ENCODE data around the gene ATP11A. TPM values are rescaled to one million over a fixed set of nuclear protein-coding genes. Genes with fewer than 3 reads are reported as not detected.

ATP11A gene
- total and polyA plus RNA-seq, 9 donors: 6.6 to 72.7 (median 34.9) TPM

DNA sequence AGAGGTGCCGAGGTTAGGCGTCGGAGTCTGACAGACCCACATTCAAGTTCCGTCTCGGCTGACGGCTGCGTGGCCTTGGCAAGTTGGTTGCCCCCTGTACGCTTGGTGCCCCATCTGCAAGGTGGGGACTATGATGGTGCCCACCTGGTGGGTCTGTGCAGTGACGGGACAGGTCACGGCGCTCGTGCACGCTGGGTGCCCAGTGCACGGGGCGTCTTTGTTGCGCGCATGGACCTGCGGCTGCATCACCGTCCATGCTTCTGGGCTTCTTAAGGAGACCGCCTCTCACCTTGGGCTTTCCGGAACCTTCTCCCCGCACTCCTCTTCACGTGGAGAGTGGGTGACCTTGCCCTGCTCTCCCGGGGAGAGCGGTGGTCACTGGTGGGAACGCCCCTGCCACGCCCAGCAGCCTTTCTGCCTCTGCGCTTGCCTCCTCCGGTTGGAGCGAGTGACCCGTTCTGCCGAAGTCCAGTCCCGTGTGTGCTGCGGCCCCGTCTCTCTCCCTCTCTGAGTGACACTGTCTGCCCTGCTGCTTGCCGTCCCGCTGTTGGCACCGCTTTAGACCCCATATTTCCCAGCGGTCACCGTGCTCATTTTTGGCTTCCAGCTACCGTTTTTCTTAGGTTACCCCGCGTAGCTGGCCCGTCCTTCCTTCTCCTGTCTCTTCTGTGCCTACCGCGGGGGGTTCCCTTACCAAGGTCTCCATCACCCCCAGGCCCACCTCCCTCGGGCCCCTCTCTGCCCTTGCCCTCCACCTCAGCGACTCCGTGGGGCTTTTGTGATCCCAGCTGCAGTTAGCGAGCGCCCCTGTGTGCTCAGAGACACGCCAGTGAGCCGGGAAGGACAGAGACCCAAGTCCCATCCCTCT, 6.4 kb downstream of the ATP11A start:
- intact Hi-C loops (cut with DNase I): no loop called here
- 95 to 96% (median 96%) methylated on average over 53 of the region's 53 CpGs for WGBS, 3 donors
- no peak overlapping the region for H3K4me3 ChIP-seq
- H3K9me3 ChIP-seq: no peaks in the 10 kb centered on the region
- H3K27me3 ChIP-seq: no peaks in the 10 kb centered on the region
- H3K36me3 ChIP-seq: no peaks in the 10 kb centered on the region
- H3K4me1 ChIP-seq (ENCODE audit: insufficient read depth): no peaks in the 10 kb centered on the region
- no peak overlapping the region for H3K27ac ChIP-seq
- TF ChIP-seq POLR2A (IDR thresholded peaks at IDR 0.05): no peak
- TF ChIP-seq, protein P1, sequence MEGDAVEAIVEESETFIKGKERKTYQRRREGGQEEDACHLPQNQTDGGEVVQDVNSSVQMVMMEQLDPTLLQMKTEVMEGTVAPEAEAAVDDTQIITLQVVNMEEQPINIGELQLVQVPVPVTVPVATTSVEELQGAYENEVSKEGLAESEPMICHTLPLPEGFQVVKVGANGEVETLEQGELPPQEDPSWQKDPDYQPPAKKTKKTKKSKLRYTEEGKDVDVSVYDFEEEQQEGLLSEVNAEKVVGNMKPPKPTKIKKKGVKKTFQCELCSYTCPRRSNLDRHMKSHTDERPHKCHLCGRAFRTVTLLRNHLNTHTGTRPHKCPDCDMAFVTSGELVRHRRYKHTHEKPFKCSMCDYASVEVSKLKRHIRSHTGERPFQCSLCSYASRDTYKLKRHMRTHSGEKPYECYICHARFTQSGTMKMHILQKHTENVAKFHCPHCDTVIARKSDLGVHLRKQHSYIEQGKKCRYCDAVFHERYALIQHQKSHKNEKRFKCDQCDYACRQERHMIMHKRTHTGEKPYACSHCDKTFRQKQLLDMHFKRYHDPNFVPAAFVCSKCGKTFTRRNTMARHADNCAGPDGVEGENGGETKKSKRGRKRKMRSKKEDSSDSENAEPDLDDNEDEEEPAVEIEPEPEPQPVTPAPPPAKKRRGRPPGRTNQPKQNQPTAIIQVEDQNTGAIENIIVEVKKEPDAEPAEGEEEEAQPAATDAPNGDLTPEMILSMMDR (IDR thresholded peaks at IDR 0.05): no peak
- no peak for TF ChIP-seq EP300 (IDR thresholded peaks at IDR 0.05)
- DNase-seq: peak in 1 of 5 donors; percentile 16

DNA sequence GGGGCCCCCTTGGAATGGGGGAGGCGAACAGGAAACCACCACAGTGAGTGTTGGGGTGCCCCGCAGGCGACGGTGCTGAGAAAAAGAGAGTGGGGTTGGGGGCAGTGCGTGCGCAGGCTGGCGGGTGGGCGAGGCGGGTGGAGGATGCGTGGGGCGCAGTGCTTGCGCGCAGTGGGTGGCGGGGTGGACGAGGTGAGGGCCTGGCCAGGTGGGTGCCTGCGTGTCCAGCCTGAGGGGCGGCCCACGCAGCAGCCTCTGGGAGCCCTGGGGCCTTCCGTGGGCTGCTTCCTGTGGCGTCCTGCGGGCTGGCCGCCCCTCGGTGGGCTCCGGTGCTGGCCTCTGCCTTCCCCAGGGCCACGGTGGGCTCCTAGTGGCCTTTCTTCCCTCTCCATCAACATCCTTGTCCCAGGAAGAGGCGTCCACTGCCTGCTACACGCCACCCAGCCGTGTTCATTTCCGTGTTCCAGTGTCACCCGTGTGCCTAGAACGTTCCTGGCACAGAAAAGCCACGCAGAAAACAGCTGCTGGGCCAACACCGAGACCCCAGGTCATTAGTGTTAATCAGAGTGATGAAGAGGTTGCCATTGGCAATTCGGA, 7.1 kb downstream of the ATP11A start:
- 96 to 98% (median 97%) methylated on average over 34 of the region's 34 CpGs for WGBS, 3 donors
- H3K27ac ChIP-seq: no peak overlapping the region
- intact Hi-C loops (cut with DNase I): no loop called here

DNA sequence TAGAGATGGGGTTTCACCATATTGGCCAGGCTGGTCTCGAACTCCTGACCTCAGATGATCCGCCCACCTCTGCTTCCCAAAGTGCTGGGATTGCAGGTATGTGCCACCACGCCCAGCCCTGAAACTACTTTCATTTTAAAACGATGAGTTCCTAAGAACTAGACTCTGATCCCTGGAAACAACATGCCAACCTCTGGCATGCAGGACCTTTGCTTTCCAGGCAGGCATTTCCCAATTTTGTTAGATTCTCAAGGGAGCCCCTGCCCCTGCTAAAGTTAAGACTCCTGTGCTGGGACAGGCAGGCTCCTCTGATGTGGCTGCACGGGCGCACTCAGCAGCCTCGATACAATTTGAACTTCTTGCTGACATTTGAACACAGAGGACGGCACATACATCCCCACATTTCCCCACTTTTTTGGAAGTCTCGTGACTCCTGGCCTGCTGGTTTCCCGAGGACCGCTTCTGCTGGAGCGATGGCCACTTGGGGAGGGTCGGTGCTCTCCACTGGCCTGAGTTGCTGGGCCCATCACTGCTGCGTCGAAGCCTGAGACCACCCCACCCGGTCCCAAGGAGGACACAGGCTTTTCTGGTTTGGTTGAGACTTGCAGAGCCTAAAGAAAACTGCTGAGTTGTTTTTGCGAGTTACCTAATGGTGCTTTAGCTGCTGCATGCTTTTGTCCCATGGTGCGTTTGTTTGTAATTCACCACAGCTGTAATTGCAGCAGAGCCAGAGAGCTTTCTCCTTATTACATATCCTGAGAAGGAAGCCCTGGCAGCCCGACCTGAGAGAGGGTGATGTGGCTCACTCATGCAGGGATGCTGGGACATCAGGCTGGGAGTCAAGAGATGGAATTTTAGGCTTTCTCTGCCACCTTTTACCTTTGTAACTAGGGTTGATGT, 8.2 kb downstream of the ATP11A start:
- Histone ChIP-seq H3K4me3 (no peak overlapping the region), H3K36me3 (no peaks in the 10 kb centered on the region), H3K9me3 (no peaks in the 10 kb centered on the region), H3K27ac (no peak overlapping the region), H3K27me3 (no peaks in the 10 kb centered on the region), H3K4me1 (ENCODE audit: insufficient read depth) (no peaks in the 10 kb centered on the region)
- peak in 1 of 5 donors; percentile 11 for DNase-seq
- TF ChIP-seq EP300 (IDR thresholded peaks at IDR 0.05) (no peak), POLR2A (IDR thresholded peaks at IDR 0.05) (no peak)
- TF ChIP-seq, protein P1 (IDR thresholded peaks at IDR 0.05): no peak
- intact Hi-C loops (cut with DNase I): no loop called here
- WGBS, 3 donors: 69 to 78% (median 75%) methylated on average over 19 of the region's 19 CpGs

More for the DNA sequence above, 7.1 kb downstream of the ATP11A start:
- TF ChIP-seq, protein P1 (IDR thresholded peaks at IDR 0.05): no peak
- TF ChIP-seq EP300 (IDR thresholded peaks at IDR 0.05) (no peak), POLR2A (IDR thresholded peaks at IDR 0.05) (no peak)
- no peaks in the 10 kb centered on the region for H3K9me3 ChIP-seq
- no peak overlapping the region for H3K4me3 ChIP-seq
- DNase-seq: peak in 3 of 5 donors; percentile 14 to 26 (median 14)
- H3K4me1 ChIP-seq (ENCODE audit: insufficient read depth): no peaks in the 10 kb centered on the region
- H3K27me3 ChIP-seq: no peaks in the 10 kb centered on the region
- no peaks in the 10 kb centered on the region for H3K36me3 ChIP-seq

DNA sequence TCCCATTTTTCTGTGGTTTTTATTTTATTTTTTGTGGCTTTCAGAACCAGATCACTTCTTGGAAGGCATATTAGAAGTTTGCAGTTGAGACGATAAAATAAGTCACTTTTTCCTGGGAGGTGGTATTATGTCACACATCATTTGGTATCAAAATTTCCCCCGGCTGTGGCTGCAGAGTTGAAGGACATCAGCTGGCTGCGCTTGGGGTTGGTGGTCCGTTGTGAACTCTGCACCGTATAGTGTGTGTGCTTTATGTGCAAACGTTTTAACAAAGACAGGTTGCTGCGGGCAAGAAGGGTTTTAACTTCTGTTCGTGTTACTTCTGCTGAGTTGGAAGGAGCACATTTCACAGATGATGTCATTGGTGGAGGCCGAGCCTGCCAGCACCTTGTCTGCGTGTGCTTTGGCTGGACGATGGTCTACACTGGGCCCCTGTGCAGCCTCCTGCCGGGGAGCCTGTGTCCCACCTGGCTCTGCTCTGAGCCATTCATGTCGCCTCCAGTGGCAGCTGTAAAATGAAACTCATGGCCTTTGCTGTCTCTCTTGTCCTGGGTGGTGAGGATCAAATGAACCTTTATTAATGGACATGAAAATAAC, 9.6 kb downstream of the ATP11A start:
- no peak overlapping the region for H3K4me3 ChIP-seq
- DNase-seq: no peak
- TF ChIP-seq EP300 (IDR thresholded peaks at IDR 0.05): no peak
- TF ChIP-seq, protein P1 (IDR thresholded peaks at IDR 0.05): no peak
- TF ChIP-seq POLR2A (IDR thresholded peaks at IDR 0.05): no peak
- H3K27me3 ChIP-seq: no peaks in the 10 kb centered on the region
- intact Hi-C loops (cut with DNase I): no loop called here
- H3K9me3 ChIP-seq: no peaks in the 10 kb centered on the region
- peaks cover 6% of the 10 kb centered on the region for H3K4me1 ChIP-seq (ENCODE audit: insufficient read depth)
- no peak overlapping the region for H3K27ac ChIP-seq
- 81 to 90% (median 87%) methylated on average over 13 of the region's 13 CpGs for WGBS, 3 donors
- no peaks in the 10 kb centered on the region for H3K36me3 ChIP-seq
